MM.1S (cell line): ENCODE measurements around the gene ZNF691.

Experiments used
- EZH2 ChIP-seq: fragments of 300-600 bp; sonication (generic); optimal IDR thresholded peaks from 2 replicates; pipeline ENCODE3; 2017; ENCODE audit warnings: low read depth, mild to moderate bottlenecking, antibody characterized with exemption, low read length, mixed read lengths
- EZH2phosphoT487 ChIP-seq: fragments of 300-600 bp; sonication (generic); IDR thresholded peaks from 2 replicates; pipeline ENCODE4 v1.6.1; 2018; ENCODE audit warnings: antibody characterized with exemption, low read length
- TF ChIP-seq, protein P1 (sequence below): fragments of 300-600 bp; sonication (generic); IDR thresholded peaks from 2 replicates; pipeline ENCODE4 v1.5.1; 2016; ENCODE audit warnings: antibody characterized with exemption, low read length, mixed read lengths

DNA sequence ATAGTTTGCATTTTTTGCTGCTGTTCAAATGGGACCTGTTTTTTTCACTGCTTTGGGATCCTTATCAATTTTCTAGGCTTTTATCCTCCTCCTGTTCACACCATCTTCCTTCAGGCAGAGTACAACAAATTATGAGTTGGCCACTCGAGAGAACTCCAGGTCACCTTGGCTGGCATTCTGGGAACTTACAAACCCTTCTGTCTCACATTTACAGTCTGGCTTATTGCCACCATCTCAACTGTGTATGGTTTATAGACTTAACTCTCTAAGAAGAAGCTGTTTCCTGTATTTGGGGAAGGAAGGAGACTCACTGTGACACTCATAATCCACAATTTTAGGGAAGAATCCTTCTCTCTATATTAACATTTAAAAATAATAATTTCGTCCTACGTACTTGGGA, 5.4 kb upstream of the ZNF691 start:
- TF ChIP-seq, protein P1, sequence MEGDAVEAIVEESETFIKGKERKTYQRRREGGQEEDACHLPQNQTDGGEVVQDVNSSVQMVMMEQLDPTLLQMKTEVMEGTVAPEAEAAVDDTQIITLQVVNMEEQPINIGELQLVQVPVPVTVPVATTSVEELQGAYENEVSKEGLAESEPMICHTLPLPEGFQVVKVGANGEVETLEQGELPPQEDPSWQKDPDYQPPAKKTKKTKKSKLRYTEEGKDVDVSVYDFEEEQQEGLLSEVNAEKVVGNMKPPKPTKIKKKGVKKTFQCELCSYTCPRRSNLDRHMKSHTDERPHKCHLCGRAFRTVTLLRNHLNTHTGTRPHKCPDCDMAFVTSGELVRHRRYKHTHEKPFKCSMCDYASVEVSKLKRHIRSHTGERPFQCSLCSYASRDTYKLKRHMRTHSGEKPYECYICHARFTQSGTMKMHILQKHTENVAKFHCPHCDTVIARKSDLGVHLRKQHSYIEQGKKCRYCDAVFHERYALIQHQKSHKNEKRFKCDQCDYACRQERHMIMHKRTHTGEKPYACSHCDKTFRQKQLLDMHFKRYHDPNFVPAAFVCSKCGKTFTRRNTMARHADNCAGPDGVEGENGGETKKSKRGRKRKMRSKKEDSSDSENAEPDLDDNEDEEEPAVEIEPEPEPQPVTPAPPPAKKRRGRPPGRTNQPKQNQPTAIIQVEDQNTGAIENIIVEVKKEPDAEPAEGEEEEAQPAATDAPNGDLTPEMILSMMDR = no peak
- TF ChIP-seq EZH2phosphoT487 = no peak
- TF ChIP-seq EZH2 = no peak
